ENCODE data around the gene SLC25A22. TPM values are rescaled to one million over a fixed set of nuclear protein-coding genes. Genes with fewer than 3 reads are reported as not detected.

Gene SLC25A22
- total and polyA plus RNA-seq, 9 of the 15 experiments (the other 6 are each of a cell fraction or from before 2014, with no cell fraction given): 0.41 to 55.4 (median 11.4) TPM

- TF ChIP-seq RBFOX2 (IDR thresholded peaks at IDR 0.05; ENCODE audit: low read depth, low read length) (peak; percentile 30), SUPT5H (IDR thresholded peaks at IDR 0.05) (0 out of 2 replicates have a peak, but pooled peaks have one; percentile 45), POLR2G (IDR thresholded peaks at IDR 0.05; ENCODE audit: low read depth, low read length) (peak; percentile 69), BRF2 (IDR thresholded peaks at IDR 0.05; ENCODE audit: borderline replicate concordance, insufficient read depth, insufficient read length) (no peak)
- Histone ChIP-seq H3K9me3 (replicated peaks; ENCODE audit: control insufficient read depth, insufficient read depth, low read depth, low read length) (no peaks in the 10 kb centered on the region), H3K4me1 (replicated peaks in 1 of 2; ENCODE audit: control insufficient read depth in 2 of 2, insufficient read depth in 2 of 2, low read length in 2 of 2) (peaks cover 0 to 89% of the 10 kb centered on the region in 2 experiments; a peak in 3 of 5 replicates), H3K9me1 (ENCODE audit: control insufficient read depth, insufficient read depth, low read length) (peaks cover 3% of the 10 kb centered on the region), H3K4me2 (ENCODE audit: insufficient read depth, low read length) (no peak overlapping the region), H2AFZ (ENCODE audit: low read depth, low read length) (no peak overlapping the region), H4K20me1 (replicated peaks; ENCODE audit: control insufficient read depth, insufficient read depth, low read length) (no peaks in the 10 kb centered on the region), H3K36me3 (ENCODE audit: control insufficient read depth, insufficient read depth, low read length) (peaks cover 31% of the 10 kb centered on the region; the same call in 1 of the 3 replicates), H3K79me2 (ENCODE audit: control insufficient read depth, insufficient read depth, low read length) (peaks cover 9% of the 10 kb centered on the region), H3K9ac (ENCODE audit: insufficient read depth in 1 of 2, low read depth in 2 of 2, low read length in 2 of 2) (peak overlapping the region in 1 of 2 experiments; percentile 58; a peak in 2 of 4 replicates), H3K27ac (ENCODE audit: extremely low read depth, low read depth, low read length) (no peak overlapping the region), H3K27me3 (ENCODE audit: control insufficient read depth in 2 of 2, insufficient read depth in 2 of 2, low read length in 2 of 2) (no peaks in the 10 kb centered on the region), H3K4me3 (no peak overlapping the region)
- intact Hi-C loops (cut with micrococcal nuclease): loop anchor here (10.0 kb wide), 1 partner anchor 226 kb away; the partner anchor contains the start of genes LMNTD2 and RASSF7
- WGBS (ENCODE audit: insufficient coverage, low coverage, missing lambda C conversion rate): 56% methylated on average over 12 of the region's 18 CpGs
- ChIA-PET CTCF (ENCODE audit: low intra/inter-chr PET ratio) (no interaction called here), POLR2A (interaction anchor here (0.7 to 0.9 kb wide), 2 partner anchors 22 to 33 kb away, joined by 3 to 4 read pairs; no protein-coding TSS in a partner anchor)
- FAIRE-seq (no peak), ATAC-seq (peak; percentile 19; the same call in 2 of the 3 replicates), DNase-seq (ENCODE audit: extremely low read depth in 1 of 4, low spot score in 3 of 4) (no peak)
- TSS peak; percentile 35 for BruUV-seq (replicated peaks)
- in situ Hi-C loops (cut with MboI): no loop called here
Observed at GRCh38 chr11:790721-791564, 7.1 kb downstream of the SLC25A22 start.

All from K562 (cell line).